ENCODE results near the gene CDH13. TPM values are rescaled to one million over a fixed set of nuclear protein-coding genes. Genes with fewer than 3 reads are reported as not detected.

CDH13 gene
- polyA plus RNA-seq, 5 donors, result 2.5 to 4.6 (median 3.3) TPM

- DNase-seq, result no peak
Observed at GRCh38 chr16:83746611-83747010, 1119.8 kb downstream of the CDH13 start.

DNA sequence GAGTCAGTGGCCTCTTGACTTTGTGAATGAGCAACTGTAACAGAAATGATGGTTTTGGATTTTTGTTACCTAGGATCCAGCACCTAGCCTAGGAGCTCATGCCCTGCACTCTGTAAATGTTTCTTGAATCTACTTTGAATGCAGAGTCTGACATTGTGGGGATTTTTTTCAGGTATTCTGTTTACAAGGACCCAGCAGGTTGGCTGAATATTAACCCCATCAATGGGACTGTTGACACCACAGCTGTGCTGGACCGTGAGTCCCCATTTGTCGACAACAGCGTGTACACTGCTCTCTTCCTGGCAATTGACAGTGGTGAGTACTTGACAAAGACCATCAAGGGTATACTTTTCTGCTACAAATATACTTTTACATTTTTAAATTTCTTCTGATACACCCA, 1121.2 kb downstream of the CDH13 start:
- DNase-seq, result no peak

DNA sequence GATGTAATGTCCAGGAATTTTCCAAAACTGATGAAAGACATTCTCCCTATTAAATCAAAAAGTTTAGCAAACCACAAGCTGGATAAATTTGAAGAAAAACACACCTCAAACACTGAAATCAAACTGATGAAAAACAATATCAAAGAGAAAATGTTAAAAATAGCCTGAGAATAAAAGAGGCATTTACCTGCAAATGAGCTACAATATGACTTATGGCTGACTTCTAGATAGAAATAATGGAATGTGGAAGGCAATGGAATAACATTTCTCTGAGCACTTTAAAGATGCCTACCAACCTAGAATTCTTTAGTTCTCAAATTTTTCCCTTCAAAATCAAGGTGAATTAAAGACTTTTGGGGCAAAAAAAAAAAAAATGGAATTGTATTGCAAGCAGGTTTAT, 1128.6 kb downstream of the CDH13 start:
- no peak for DNase-seq

GRCh38 chr16:83762141-83762991, 1135.6 kb downstream of the CDH13 start:
- DNase-seq, result no peak

- DNase-seq, result no peak
Observed at GRCh38 chr16:83762992-83763358, 1136.2 kb downstream of the CDH13 start.

DNA sequence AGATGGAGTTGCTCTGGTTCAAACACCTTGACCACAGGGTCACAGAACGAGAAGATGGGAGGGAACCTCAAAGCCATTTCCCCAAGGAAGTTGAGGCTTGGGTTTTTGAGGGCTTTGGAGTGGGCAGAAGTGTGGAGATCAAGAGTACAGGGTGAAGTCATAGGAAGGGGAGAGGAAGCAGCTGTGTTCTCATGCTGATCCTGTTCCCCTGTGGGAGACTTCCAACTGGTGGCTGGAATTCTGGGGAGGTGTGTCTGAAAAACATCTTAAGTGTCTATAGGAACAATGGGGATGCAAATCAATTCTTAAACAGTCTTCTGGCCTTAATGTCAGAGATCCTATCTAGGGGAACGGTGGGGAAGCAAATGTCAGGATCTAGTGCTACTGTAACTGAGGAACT, 1142.2 kb downstream of the CDH13 start:
- DNase-seq, result no peak

GRCh38 chr16:83769397-83770008, 1142.7 kb downstream of the CDH13 start:
- DNase-seq, result no peak

DNA sequence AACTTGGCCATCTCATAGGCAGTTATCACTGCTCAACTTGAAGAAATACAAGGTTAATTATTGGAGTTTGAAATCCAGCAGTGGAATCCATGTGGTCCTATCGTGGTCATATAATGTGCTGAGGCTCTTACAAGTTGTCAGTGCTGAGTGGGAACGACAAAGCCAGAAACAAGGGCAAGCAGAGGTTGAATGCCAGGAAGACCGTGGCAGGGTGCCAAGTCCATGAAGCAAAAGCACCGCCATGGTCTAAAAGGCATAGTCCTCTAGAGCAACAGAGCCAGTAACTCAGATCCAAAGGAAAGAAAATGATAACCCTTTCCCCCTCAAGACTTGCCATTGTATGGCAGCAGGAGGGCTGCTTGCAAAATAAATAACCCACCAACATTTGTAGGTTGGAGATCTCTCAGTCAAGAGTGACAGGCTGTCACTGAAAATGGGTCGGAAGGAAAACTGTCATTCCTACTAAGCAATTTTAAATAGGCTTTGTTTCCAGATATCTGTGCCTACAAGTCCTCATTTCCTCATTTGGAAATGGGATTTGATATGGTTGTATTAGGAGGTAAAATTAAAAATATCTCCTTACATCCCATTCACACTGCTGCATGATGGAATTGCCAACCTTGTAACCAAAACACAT, 1144.7 kb downstream of the CDH13 start:
- no peak for DNase-seq

GRCh38 chr16:83772806-83773205, 1146.0 kb downstream of the CDH13 start:
- no peak for DNase-seq

DNA sequence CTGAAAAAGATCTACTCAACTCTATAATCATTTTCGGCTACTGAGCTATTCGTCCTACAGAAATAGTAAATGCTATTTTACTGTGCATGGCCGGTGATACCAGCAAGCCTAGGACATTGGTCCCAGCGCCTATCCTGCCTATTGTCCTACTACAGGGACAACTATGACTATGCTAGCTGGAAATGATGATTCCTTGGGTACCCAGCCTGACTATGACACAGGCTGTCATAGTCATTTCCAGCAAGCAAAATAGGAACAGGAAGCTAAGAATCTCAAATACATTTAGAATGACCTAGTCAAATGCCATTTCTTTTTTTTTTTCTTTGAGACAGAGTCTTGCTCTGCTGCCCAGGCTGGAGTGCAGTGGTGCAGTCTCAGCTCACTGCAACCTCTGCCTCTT, 1147.3 kb downstream of the CDH13 start:
- DNase-seq, result no peak

DNA sequence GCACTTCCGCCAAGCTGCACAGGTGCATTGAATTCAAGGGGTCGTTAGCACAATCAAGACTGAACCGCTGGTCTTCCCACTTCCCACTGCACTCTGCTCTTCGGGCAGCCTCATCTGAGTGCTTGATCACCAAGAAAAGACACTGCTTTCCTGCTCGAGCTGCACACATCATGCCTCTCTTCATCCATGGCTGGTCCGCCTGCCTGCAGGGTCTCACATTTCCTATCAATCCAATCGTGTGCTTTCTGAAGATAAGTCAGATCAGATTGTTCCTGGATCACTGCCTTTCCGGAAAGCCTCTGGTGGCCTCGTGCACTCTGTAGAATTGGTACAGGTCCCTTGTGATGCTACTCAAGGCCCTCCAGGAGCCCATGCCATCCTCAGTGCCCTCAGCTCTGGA, 1150.2 kb downstream of the CDH13 start:
- DNase-seq, result no peak

DNA sequence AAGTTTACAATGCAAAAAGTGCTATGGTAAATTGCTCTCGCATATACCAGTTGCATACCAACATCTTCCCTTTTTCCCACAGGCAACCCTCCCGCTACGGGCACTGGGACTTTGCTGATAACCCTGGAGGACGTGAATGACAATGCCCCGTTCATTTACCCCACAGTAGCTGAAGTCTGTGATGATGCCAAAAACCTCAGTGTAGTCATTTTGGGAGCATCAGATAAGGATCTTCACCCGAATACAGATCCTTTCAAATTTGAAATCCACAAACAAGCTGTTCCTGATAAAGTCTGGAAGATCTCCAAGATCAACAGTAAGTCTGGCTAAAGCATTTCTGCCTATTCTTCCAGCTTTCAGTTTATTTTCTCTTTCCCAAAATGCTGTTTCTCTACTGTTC, 1153.1 kb downstream of the CDH13 start:
- DNase-seq, result no peak

DNA sequence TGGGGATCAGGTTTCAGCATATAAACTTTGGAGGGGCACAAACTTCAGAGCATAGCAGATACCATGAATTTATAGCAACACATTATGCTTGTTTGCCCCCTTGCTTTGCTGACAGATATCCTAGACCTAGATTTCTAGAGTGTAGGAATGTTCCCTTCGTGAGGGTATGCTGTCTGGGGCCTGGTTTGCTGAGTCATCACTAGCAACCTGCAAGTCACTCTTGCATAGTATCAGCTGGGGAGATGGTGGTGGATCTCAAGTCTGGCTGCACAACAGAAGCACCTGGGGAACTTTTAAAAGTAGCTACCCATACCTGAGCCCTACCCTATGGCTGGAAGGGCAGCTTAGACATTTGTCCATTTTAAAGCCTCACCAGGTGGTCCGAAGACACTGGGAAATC, 1158.7 kb downstream of the CDH13 start:
- no peak for DNase-seq

DNA sequence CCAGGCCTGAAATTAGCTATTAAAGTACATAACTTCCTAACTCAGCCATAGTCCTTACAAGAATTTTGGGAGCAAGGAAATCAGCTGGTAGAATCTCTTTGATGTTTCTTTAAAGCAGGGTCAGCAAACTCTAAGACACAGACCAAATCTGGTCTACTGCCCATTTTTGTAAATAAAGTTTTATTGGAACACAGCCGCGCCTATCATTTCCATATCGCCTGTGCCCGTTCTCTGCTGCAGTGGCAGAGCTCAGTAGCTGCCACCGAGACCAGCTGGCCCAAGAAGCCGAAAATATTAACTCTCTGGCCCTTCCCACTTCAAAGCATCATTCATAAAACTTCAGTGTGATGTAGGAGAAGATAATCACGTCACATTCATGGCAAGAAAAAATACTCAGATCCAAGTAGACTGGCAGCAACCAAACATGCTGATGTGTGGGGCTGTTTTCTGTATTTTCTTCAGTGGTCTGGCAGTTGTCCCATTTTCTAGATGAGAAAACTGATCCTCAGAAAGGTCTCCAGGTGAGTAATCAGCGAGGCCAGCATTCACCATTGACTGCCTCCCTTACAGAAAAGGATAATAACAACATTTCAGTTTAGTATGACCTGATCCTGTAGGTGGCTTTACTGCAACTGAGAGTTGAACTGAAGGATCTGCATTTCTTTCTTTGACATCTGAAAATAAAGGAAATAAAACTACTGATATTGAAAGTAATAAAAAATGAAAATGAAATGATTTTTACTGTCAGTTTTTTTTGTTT, 1163.1 kb downstream of the CDH13 start:
- DNase-seq, result no peak

- DNase-seq, result no peak
Observed at GRCh38 chr16:83791916-83792315, 1165.1 kb downstream of the CDH13 start.

DNA sequence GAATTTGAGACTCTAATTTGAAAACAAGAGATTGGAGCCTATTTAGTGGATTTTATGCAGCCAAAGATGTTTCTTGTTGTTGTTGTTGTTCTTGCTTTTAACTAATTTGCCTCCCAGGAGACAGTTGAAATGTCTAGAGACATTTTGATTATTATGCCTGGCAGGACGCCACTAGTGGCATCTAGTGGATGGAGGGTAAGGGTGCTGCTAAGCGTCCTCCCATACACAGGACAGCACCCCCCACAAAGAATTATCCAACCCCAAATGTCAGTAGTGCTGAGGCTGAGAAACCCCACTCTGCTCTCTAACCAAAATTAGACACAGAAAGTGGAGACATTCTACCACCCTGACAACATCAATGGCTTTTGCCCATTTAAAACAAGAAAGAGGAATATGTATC, 1165.6 kb downstream of the CDH13 start:
- no peak for DNase-seq

- no peak for DNase-seq
Observed at GRCh38 chr16:83793179-83793578, 1166.4 kb downstream of the CDH13 start.

GRCh38 chr16:83794860-83795554, 1168.2 kb downstream of the CDH13 start:
- no peak for DNase-seq

DNA sequence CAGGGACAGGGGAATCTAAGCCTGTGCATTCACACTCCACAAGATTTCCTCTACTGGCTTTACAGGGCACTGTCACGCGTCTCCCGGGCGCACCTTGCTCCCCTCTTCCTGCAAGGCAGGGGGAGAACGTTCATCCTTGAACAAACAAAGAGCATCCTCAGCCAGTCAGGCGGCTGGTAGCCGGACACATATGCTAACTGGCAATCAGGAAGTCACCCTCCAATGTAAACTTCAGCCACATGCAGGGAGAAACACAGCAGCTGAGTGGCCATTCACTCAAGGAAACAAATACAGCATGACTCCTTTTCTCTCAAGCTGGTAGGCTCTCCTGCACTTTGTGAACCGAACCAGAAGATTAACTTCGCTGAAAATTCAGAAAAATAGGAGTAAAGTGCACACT, 1170.2 kb downstream of the CDH13 start:
- no peak for DNase-seq

- DNase-seq, result no peak
Observed at GRCh38 chr16:83799336-83799735, 1172.6 kb downstream of the CDH13 start.

DNA sequence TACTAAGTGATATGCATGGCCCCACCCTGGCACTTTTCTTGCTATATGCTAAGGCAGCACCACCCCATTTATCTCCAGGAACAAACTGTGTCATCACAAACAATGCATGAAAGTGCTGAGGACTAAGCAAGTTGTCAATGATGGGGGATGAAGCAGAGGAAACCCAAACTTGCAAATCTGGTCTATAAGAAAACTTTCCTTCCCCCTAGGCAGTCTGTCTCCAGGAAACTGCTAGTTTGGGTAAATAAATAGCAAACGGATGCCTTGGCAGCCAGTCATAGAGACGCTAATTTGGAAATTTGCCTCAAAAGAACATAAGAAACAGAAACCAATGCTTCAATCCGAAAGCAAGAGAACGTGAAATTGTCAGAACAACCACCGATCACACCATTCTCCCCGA, 1175.4 kb downstream of the CDH13 start:
- DNase-seq, result peak; percentile 74 to 86
